ENCODE results near the gene KCNJ1.

Gene KCNJ1

GRCh38 chr11:128882451-128882850 is 15.4 kb upstream of the KCNJ1 start:
- no peak for DNase-seq (ENCODE audit: low read depth)

GRCh38 chr11:128881221-128881620 is 14.1 kb upstream of the KCNJ1 start:
- no peak for DNase-seq (ENCODE audit: low read depth)

GRCh38 chr11:128879817-128880216 is 12.7 kb upstream of the KCNJ1 start:
- DNase-seq (ENCODE audit: low read depth) = no peak

GRCh38 chr11:128878455-128878854 is 11.4 kb upstream of the KCNJ1 start:
- no peak for DNase-seq (ENCODE audit: low read depth)

GRCh38 chr11:128877726-128878125 is 10.6 kb upstream of the KCNJ1 start:
- DNase-seq (ENCODE audit: low read depth) = no peak

GRCh38 chr11:128876133-128876650 is 9.1 kb upstream of the KCNJ1 start:
- DNase-seq (ENCODE audit: low read depth) = no peak

- DNase-seq (ENCODE audit: low read depth) = no peak
These were observed 7.3 kb upstream of the KCNJ1 start for GRCh38 chr11:128874427-128874826.

GRCh38 chr11:128872594-128872993 is 5.5 kb upstream of the KCNJ1 start:
- DNase-seq (ENCODE audit: low read depth) = no peak

GRCh38 chr11:128872094-128872493 is 5.0 kb upstream of the KCNJ1 start:
- no peak for DNase-seq (ENCODE audit: low read depth)

GRCh38 chr11:128871168-128871610 is 4.1 kb upstream of the KCNJ1 start:
- no peak for DNase-seq (ENCODE audit: low read depth)

GRCh38 chr11:128868841-128869671 is 2.0 kb upstream of the KCNJ1 start:
- no peak for DNase-seq (ENCODE audit: low read depth)

- DNase-seq (ENCODE audit: low read depth) = no peak
These were observed 1.6 kb downstream of the KCNJ1 start for GRCh38 chr11:128865490-128865889.

GRCh38 chr11:128862908-128863660 is 4.0 kb downstream of the KCNJ1 start:
- DNase-seq (ENCODE audit: low read depth) = peak; percentile 43

GRCh38 chr11:128862406-128862805 is 4.7 kb downstream of the KCNJ1 start:
- DNase-seq (ENCODE audit: low read depth) = no peak

- DNase-seq (ENCODE audit: low read depth) = no peak
These were observed 6.3 kb downstream of the KCNJ1 start for GRCh38 chr11:128860571-128861361.

GRCh38 chr11:128859563-128860441 is 7.3 kb downstream of the KCNJ1 start:
- peak; percentile 51 for DNase-seq (ENCODE audit: low read depth)

GRCh38 chr11:128857341-128857740 is 9.8 kb downstream of the KCNJ1 start:
- no peak for DNase-seq (ENCODE audit: low read depth)

- DNase-seq (ENCODE audit: low read depth) = no peak
These were observed 10.9 kb downstream of the KCNJ1 start for GRCh38 chr11:128856241-128856640.

- DNase-seq (ENCODE audit: low read depth) = no peak
These were observed 12.3 kb downstream of the KCNJ1 start for GRCh38 chr11:128854841-128855240.

- DNase-seq (ENCODE audit: low read depth) = no peak
These were observed 13.5 kb downstream of the KCNJ1 start for GRCh38 chr11:128853559-128853958.

GRCh38 chr11:128852327-128853023 is 14.6 kb downstream of the KCNJ1 start:
- no peak for DNase-seq (ENCODE audit: low read depth)

Data from amniotic epithelial cell (primary cell).